T-helper 2 cell treated with Interferon-gamma antibody and Interleukin-4, amounts not matched to agents 5 μg/mL and 100 μg/mL, for 36 hours (primary cell): Measurements from ENCODE around the gene CERS5.

Experiments
- DNase-seq: peaks from one replicate; pipeline ENCODE4 v3.0.0; 2021; ENCODE audit warnings: low spot score
- H3K27ac Mint-ChIP-seq: one replicate; pipeline ENCODE4 v1.8.0; 2021; ENCODE audit warnings: mild to moderate bottlenecking, mixed read lengths
- H3K27me3 Mint-ChIP-seq: one replicate; pipeline ENCODE4 v1.8.0; 2021; ENCODE audit warnings: low read depth, mixed read lengths
- H3K36me3 Mint-ChIP-seq: one replicate; pipeline ENCODE4 v1.8.0; 2021; ENCODE audit warnings: low read depth, mixed read lengths
- H3K4me1 Mint-ChIP-seq: one replicate; pipeline ENCODE4 v1.8.0; 2021; ENCODE audit warnings: low read depth, mixed read lengths
- H3K4me3 Mint-ChIP-seq: one replicate; pipeline ENCODE4 v1.8.0; 2022; ENCODE audit warnings: mild to moderate bottlenecking, moderate library complexity, mixed read lengths
- H3K9me3 Mint-ChIP-seq: one replicate; pipeline ENCODE4 v1.8.0; 2021; ENCODE audit warnings: mixed read lengths

The CERS5 gene, protein sequence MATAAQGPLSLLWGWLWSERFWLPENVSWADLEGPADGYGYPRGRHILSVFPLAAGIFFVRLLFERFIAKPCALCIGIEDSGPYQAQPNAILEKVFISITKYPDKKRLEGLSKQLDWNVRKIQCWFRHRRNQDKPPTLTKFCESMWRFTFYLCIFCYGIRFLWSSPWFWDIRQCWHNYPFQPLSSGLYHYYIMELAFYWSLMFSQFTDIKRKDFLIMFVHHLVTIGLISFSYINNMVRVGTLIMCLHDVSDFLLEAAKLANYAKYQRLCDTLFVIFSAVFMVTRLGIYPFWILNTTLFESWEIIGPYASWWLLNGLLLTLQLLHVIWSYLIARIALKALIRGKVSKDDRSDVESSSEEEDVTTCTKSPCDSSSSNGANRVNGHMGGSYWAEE

DNA sequence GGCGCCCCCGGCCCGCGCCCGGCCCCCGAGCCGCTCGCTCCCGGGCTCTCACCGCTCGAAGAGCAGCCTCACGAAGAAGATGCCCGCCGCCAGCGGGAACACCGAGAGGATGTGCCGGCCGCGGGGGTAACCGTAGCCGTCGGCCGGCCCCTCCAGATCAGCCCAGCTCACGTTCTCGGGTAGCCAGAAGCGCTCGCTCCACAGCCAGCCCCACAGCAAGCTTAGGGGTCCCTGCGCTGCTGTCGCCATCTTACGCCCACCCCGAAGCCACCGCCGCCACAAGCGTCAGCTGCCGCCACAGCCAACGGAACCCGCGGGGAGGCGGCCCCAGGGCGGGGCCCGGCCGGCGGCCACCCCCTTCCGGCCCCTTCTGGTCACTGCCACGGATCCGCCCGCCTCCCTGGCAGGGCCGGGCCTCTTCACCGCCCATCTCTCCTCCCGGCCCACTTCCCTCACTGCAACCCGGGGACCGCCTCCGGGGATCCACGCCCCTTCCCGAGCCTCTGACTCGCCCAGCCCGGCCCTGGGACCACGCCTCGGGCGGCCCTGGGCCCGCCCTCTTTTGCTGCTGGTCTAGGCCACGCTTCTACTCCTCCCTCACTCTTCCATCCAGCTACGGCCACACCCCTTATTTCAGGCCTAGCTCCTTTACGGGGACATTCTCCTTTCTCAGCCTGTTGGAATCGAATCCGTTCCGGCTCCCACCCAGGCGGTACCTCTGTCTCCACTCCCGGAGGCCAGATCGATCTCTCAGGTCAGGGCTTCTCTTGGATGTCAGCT is at the start of gene CERS5:
TSS of gene CERS5 (minus strand) at position 321 of the 780 bp plus-strand sequence. CDS start at position 249, 72 bp downstream.
- H3K27me3 Mint-ChIP-seq: no peaks in the 10 kb centered on the region
- H3K36me3 Mint-ChIP-seq: peaks cover 11% of the 10 kb centered on the region
- peak; percentile 99 for DNase-seq
- H3K9me3 Mint-ChIP-seq: no peaks in the 10 kb centered on the region
- H3K27ac Mint-ChIP-seq: peak within 1 kb of the TSS; percentile 93
- H3K4me1 Mint-ChIP-seq: peaks cover 29% of the 10 kb centered on the region
- peak within 1 kb of the TSS; percentile 91 for H3K4me3 Mint-ChIP-seq

DNA sequence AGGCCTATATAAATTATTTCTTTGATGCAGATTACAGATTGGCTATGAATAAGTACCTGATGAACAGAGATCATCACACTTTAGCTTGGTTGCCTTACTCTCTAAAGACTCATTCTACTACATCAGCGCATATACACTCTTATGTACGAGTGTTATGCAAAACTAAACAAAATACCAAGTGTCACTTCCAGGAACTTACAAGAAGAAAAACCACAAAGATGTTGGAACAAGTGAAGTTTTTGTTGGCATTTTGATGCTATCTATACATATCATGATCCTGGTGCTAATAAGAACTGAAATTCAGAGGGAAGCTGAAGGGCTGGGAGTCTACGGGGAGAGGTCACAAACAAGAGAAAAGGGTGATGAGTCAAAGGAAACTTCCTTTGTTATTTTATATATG is 47.9 kb upstream of the CERS5 start:
- Mint-ChIP-seq H3K4me3 (peak overlapping the region; percentile 11), H3K4me1 (peaks cover 54% of the 10 kb centered on the region), H3K27ac (peak overlapping the region; percentile 58), H3K36me3 (peaks cover 48% of the 10 kb centered on the region), H3K9me3 (no peaks in the 10 kb centered on the region), H3K27me3 (no peaks in the 10 kb centered on the region)
- no peak for DNase-seq

DNA sequence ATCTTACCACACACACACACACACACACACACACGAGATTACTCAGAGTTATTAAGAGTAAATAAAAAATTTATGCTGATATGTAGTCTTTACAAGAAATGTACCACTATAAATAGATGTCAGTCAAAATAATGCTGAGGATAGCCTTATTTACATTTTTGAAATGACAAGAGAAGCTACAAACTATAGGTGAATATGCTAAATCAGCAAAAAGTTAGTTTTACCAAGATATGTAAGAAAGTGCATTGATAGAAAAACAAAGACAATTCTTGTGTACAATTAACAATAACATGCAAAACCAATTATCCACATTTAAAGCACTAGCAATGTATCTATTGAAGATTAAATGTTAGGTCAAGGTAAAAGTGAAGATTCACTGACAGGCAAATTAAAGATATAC is 46.8 kb upstream of the CERS5 start:
- H3K36me3 Mint-ChIP-seq: peaks cover 47% of the 10 kb centered on the region
- peaks cover 50% of the 10 kb centered on the region for H3K4me1 Mint-ChIP-seq
- peak overlapping the region; percentile 74 for H3K27ac Mint-ChIP-seq
- H3K9me3 Mint-ChIP-seq: no peaks in the 10 kb centered on the region
- H3K4me3 Mint-ChIP-seq: peak overlapping the region; percentile 69
- no peaks in the 10 kb centered on the region for H3K27me3 Mint-ChIP-seq
- no peak for DNase-seq

DNA sequence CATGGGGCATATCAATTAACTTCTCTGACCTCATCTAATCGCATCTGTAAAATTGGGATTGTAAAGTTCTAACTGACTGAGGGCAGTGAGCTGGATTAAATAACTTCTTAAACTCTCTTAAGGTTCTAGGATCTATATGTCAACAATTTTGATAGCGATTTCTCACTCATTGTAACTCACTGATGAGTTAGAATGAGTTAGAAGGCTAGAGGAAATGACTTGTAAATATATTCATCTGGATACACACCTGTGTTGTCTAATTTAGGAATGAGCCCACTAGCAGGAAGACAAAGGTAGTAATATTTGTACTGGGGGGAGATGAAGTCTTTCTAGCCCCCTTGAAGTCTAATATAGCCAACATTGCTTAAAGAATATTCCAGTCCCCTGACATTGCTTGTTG is 46.3 kb upstream of the CERS5 start:
- H3K27ac Mint-ChIP-seq: peak overlapping the region; percentile 74
- no peaks in the 10 kb centered on the region for H3K9me3 Mint-ChIP-seq
- H3K4me1 Mint-ChIP-seq: peaks cover 47% of the 10 kb centered on the region
- peak overlapping the region; percentile 69 for H3K4me3 Mint-ChIP-seq
- H3K36me3 Mint-ChIP-seq: peaks cover 47% of the 10 kb centered on the region
- no peaks in the 10 kb centered on the region for H3K27me3 Mint-ChIP-seq
- DNase-seq: no peak

GRCh38 chr12:50212071-50212467 is 44.9 kb upstream of the CERS5 start:
- Mint-ChIP-seq H3K4me3 (peak overlapping the region; percentile 78), H3K36me3 (peaks cover 42% of the 10 kb centered on the region), H3K9me3 (no peaks in the 10 kb centered on the region), H3K27ac (peak overlapping the region; percentile 92), H3K4me1 (peaks cover 41% of the 10 kb centered on the region), H3K27me3 (no peaks in the 10 kb centered on the region)
- no peak for DNase-seq

- Mint-ChIP-seq H3K4me1 (peaks cover 40% of the 10 kb centered on the region), H3K36me3 (peaks cover 43% of the 10 kb centered on the region), H3K27me3 (no peaks in the 10 kb centered on the region), H3K9me3 (no peaks in the 10 kb centered on the region), H3K4me3 (peak overlapping the region; percentile 78), H3K27ac (peak overlapping the region; percentile 92)
- DNase-seq: no peak
Measured at GRCh38 chr12:50211392-50212070, 44.4 kb upstream of the CERS5 start.

GRCh38 chr12:50207424-50207823 is 40.3 kb upstream of the CERS5 start:
- H3K36me3 Mint-ChIP-seq: peaks cover 51% of the 10 kb centered on the region

DNA sequence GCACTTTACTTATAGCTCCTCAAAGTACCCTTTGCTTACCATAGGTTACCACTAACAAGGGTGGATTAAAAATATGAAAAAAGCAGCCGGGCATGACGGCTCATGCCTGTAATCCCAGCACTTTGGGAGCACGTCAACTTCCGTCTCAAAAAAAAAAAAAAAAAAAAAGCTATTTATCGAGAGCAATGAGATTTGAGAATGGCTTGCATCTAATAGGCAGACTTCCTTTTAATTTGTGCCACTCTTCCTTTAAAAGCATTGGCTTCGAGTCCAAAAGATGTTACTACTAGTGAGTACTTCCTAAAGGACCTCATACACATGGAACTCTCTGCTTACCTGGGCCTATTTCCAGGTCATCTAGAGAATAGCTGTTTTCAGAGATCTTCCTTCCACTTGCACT is 38.5 kb upstream of the CERS5 start:
- H3K4me3 Mint-ChIP-seq: no peak overlapping the region
- H3K9me3 Mint-ChIP-seq: no peaks in the 10 kb centered on the region
- no peak overlapping the region for H3K27ac Mint-ChIP-seq
- H3K36me3 Mint-ChIP-seq: peaks cover 52% of the 10 kb centered on the region
- H3K4me1 Mint-ChIP-seq: peaks cover 22% of the 10 kb centered on the region
- DNase-seq: no peak
- no peaks in the 10 kb centered on the region for H3K27me3 Mint-ChIP-seq

More at GRCh38 chr12:50207424-50207823, 40.3 kb upstream of the CERS5 start:
- Mint-ChIP-seq H3K9me3 (no peaks in the 10 kb centered on the region), H3K4me3 (no peak overlapping the region), H3K4me1 (peaks cover 28% of the 10 kb centered on the region), H3K27ac (no peak overlapping the region), H3K27me3 (no peaks in the 10 kb centered on the region)
- no peak for DNase-seq

DNA sequence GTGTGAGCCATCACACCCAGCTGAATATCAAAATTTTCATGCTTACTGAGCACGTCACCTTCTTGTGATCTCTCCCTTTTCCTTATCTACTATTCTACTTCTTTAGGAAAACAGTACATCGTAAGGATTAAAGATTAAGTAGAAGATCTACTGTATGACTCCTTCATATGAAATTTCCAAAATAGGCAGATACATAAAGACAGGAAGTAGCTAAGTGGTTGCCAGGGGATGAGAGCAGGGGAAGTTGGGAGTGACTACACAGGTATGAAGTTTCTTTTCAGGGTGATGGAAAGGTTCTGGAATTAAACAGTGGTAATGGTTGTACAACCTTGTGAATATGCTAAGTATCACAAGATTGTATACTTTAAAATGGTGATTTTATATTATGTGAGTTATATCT is 36.5 kb upstream of the CERS5 start:
- Mint-ChIP-seq H3K4me3 (no peak overlapping the region), H3K27me3 (no peaks in the 10 kb centered on the region), H3K9me3 (no peaks in the 10 kb centered on the region), H3K27ac (peak overlapping the region; percentile 24), H3K36me3 (peaks cover 56% of the 10 kb centered on the region), H3K4me1 (peaks cover 20% of the 10 kb centered on the region)
- DNase-seq: no peak

DNA sequence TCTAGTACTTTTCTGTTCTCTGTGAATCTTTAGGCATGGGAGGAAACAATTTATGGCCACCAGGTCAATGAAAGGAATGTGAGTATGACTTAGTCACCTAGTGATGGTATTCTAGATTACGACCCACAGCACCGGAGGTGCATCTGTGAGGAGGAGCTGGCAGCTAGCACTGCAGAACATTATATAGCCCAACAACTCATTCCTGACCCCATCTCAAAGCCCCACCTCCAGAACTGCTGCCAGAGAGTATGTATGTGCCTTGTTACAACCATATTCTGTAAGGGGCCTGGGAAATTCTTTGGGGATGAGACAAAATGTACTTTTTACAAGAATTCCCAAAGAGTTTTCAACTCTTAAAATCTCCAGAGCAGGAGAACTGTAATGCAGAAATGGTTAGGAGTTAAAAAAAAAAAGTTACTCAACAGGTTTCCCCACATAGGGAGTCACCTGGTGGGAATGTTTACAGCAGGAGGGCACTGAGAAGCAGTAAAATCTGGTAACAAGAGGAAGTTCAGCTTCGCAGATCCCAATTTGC is 34.9 kb upstream of the CERS5 start:
- H3K4me1 Mint-ChIP-seq: peaks cover 23% of the 10 kb centered on the region
- no peak overlapping the region for H3K4me3 Mint-ChIP-seq
- no peak for DNase-seq
- H3K36me3 Mint-ChIP-seq: peaks cover 60% of the 10 kb centered on the region
- H3K27me3 Mint-ChIP-seq: no peaks in the 10 kb centered on the region
- H3K27ac Mint-ChIP-seq: no peak overlapping the region
- H3K9me3 Mint-ChIP-seq: no peaks in the 10 kb centered on the region

GRCh38 chr12:50200552-50201273 is 33.5 kb upstream of the CERS5 start:
- DNase-seq: no peak
- Mint-ChIP-seq H3K4me3 (no peak overlapping the region), H3K27me3 (no peaks in the 10 kb centered on the region), H3K4me1 (peaks cover 24% of the 10 kb centered on the region), H3K36me3 (peaks cover 63% of the 10 kb centered on the region), H3K27ac (no peak overlapping the region), H3K9me3 (no peaks in the 10 kb centered on the region)

DNA sequence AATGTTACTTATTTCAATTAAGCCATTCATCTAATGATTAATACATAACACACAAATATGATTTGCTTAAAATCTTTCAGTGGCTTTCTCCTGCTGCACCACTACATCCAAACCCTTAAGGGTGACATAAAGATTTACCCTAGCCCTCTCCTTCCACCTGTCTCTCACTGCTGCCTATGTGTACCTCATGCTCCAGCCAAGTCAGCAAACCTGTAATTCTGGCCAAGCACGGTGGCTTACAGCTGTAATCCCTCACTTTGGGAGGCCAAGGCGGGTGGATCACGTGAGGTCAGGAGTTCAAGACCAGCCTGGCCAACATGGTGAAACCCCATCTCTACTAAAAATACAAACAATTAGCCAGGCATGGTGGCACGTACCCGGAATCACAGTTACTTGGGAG is 31.7 kb upstream of the CERS5 start:
- peaks cover 57% of the 10 kb centered on the region for H3K36me3 Mint-ChIP-seq
- H3K27ac Mint-ChIP-seq: no peak overlapping the region
- no peak overlapping the region for H3K4me3 Mint-ChIP-seq
- no peak for DNase-seq
- peaks cover 22% of the 10 kb centered on the region for H3K4me1 Mint-ChIP-seq
- no peaks in the 10 kb centered on the region for H3K9me3 Mint-ChIP-seq
- H3K27me3 Mint-ChIP-seq: no peaks in the 10 kb centered on the region

DNA sequence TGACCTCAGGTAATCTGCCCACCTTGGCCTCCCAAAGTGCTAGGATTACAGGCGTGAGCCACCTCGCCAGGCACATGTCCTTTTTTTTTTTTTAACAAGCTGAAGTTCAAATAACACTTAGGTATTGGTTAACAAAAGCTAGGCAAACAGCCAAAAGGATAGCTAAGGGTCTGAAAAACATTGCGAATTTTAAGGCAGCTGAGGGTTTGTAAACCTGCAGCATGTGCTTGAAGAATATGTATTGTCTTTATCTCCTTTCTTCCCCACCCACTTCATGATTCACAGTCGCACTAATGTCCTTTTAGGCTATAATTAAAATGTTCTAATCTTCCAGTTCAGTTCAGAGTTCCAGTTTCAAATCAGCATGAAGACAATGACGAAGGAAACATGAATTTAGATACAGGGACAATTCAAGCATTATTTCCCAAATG is 30.1 kb upstream of the CERS5 start:
- Mint-ChIP-seq H3K27me3 (no peaks in the 10 kb centered on the region), H3K9me3 (no peaks in the 10 kb centered on the region), H3K4me1 (peaks cover 18% of the 10 kb centered on the region), H3K36me3 (peaks cover 54% of the 10 kb centered on the region), H3K27ac (no peak overlapping the region), H3K4me3 (no peak overlapping the region)
- no peak for DNase-seq
